IMR-90 (cell line): ENCODE measurements around the gene GMFB. TPM values are rescaled to one million over a fixed set of nuclear protein-coding genes. Genes with fewer than 3 reads are reported as not detected.

Source experiments
- ATAC-seq: fragments of 200-7000 bp; cut with Tn5 transposase; 2 replicates; pipeline ENCODE4 v1.9.1; 2020; ENCODE audit warnings: low read depth, mild to moderate bottlenecking, moderate library complexity
- BruUV-seq: library from RNA; stranded (reverse); fragments of 400-500 nt; replicated peaks from 2 replicates; lab custom pipeline; 2021; lab: Mats Ljungman, UMichigan
- CTCF ChIA-PET: fragments of 300-600 bp; formaldehyde crosslinking; extraction: SDS; loops from one replicate; lab custom pipeline; 2021; ENCODE audit warnings: antibody characterized with exemption; lab: Yijun Ruan, JAX
- POLR2A ChIA-PET: fragments of 300-600 bp; sonication (Branson Sonifier 250); formaldehyde crosslinking; loops from one replicate; lab custom pipeline; 2022; ENCODE audit warnings: antibody characterized with exemption; ENCODE audit not compliant: unreplicated experiment; lab: Charles Lee
- DNase-seq: peaks from one replicate; pipeline ENCODE4 v3.0.0; 2013
- H2AFZ ChIP-seq: replicated peaks from 2 replicates; pipeline ENCODE3; 2013; ENCODE audit warnings: low read length, mild to moderate bottlenecking; ENCODE audit not compliant: poor library complexity
- H2AK5ac ChIP-seq: 2 replicates; pipeline ENCODE4 v1.6.1; 2013; ENCODE audit warnings: low read depth, low read length, inconsistent platforms
- H2AK9ac ChIP-seq: replicated peaks from 2 replicates; pipeline ENCODE3; 2013; ENCODE audit warnings: mild to moderate bottlenecking, low read depth, low read length, moderate library complexity; ENCODE audit not compliant: poor library complexity
- H2BK120ac ChIP-seq: 2 replicates; pipeline ENCODE4 v1.6.1; 2013; ENCODE audit warnings: low read depth, low read length, inconsistent platforms
- H2BK15ac ChIP-seq: 3 replicates; pipeline ENCODE4 v1.6.1; 2013; ENCODE audit warnings: low read depth, low read length, inconsistent platforms
- H2BK20ac ChIP-seq: 2 replicates; pipeline ENCODE4 v1.6.1; 2013; ENCODE audit warnings: low read depth, mild to moderate bottlenecking, inconsistent platforms, low read length, moderate library complexity
- H2BK5ac ChIP-seq: 2 replicates; pipeline ENCODE4 v1.6.1; 2013; ENCODE audit warnings: mild to moderate bottlenecking, low read depth, low read length, inconsistent platforms; ENCODE audit not compliant: poor library complexity, severe bottlenecking
- H3K14ac ChIP-seq: replicated peaks from 2 replicates; pipeline ENCODE4 v1.6.1; 2013; ENCODE audit warnings: low read depth, low read length, inconsistent platforms
- H3K18ac ChIP-seq: 2 replicates; pipeline ENCODE4 v1.6.1; 2013; ENCODE audit warnings: low read depth, low read length, control low read depth
- H3K23ac ChIP-seq: 2 replicates; pipeline ENCODE4 v1.6.1; 2013; ENCODE audit warnings: low read depth, low read length, inconsistent platforms
- H3K27ac ChIP-seq: 2 replicates; pipeline ENCODE4 v1.5.1; 2013; ENCODE audit warnings: mild to moderate bottlenecking, control low read depth, low read length; ENCODE audit not compliant: insufficient read depth
- H3K27me3 ChIP-seq: 2 replicates; pipeline ENCODE4 v1.6.1; 2013; ENCODE audit warnings: low read length; ENCODE audit not compliant: control insufficient read depth, insufficient read depth
- H3K36me3 ChIP-seq: 2 replicates; pipeline ENCODE4 v1.6.1; 2013; ENCODE audit warnings: low read length, mixed read lengths; ENCODE audit not compliant: control insufficient read depth, insufficient read depth
- H3K4ac ChIP-seq: 2 replicates; pipeline ENCODE4 v1.6.1; 2013; ENCODE audit warnings: low read depth, low read length, inconsistent platforms
- H3K4me1 ChIP-seq: 2 replicates; pipeline ENCODE4 v1.6.1; 2013; ENCODE audit warnings: low read length, mixed read lengths; ENCODE audit not compliant: control insufficient read depth, insufficient read depth
- H3K4me2 ChIP-seq: 2 replicates; pipeline ENCODE4 v1.6.1; 2013; ENCODE audit warnings: low read depth, mild to moderate bottlenecking, control low read depth, low read length, moderate library complexity
- H3K4me3 ChIP-seq: 2 replicates; pipeline ENCODE4 v1.5.1; 2013; ENCODE audit warnings: low read depth, mild to moderate bottlenecking, control low read depth, low read length, moderate library complexity; ENCODE audit not compliant: insufficient read depth
- H3K56ac ChIP-seq: 2 replicates; pipeline ENCODE4 v1.6.1; 2013; ENCODE audit warnings: low read length, inconsistent platforms; ENCODE audit not compliant: insufficient read depth; ENCODE audit errors: extremely low read depth
- H3K79me1 ChIP-seq, 2 experiments: 2 replicates each; pipeline ENCODE4 v1.6.1; 2013; ENCODE audit warnings: low read length in 2 of 2, inconsistent platforms in 1 of 2, low read depth in 1 of 2
- H3K9ac ChIP-seq: 2 replicates; pipeline ENCODE4 v1.6.1; 2013; ENCODE audit warnings: low read depth, low read length, control low read depth
- H3K9me1 ChIP-seq: 2 replicates; pipeline ENCODE4 v1.6.1; 2013; ENCODE audit warnings: low read length, inconsistent platforms; ENCODE audit not compliant: insufficient read depth
- H3K9me3 ChIP-seq: 2 replicates; pipeline ENCODE4 v1.6.1; 2013; ENCODE audit warnings: low read length; ENCODE audit not compliant: control insufficient read depth, insufficient read depth
- H4K20me1 ChIP-seq: 2 replicates; pipeline ENCODE4 v1.6.1; 2013; ENCODE audit warnings: low read length, inconsistent platforms; ENCODE audit not compliant: insufficient read depth
- H4K5ac ChIP-seq: 2 replicates; pipeline ENCODE4 v1.6.1; 2013; ENCODE audit warnings: mild to moderate bottlenecking, low read depth, low read length, control low read depth
- H4K8ac ChIP-seq, 2 experiments: 2 replicates each; pipeline ENCODE4 v1.6.1; 2013; ENCODE audit warnings: low read depth in 2 of 2, low read length in 2 of 2, control low read depth in 1 of 2, inconsistent platforms in 1 of 2
- H4K91ac ChIP-seq: 2 replicates; pipeline ENCODE4 v1.6.1; 2013; ENCODE audit warnings: low read depth, low read length, inconsistent platforms; ENCODE audit not compliant: insufficient read depth
- CEBPB ChIP-seq: IDR thresholded peaks from 2 replicates; pipeline ENCODE4 v1.6.1; 2012; ENCODE audit warnings: low read depth, low read length, improper control_type of control experiment
- FOS ChIP-seq: fragments of 150-350 bp; IDR thresholded peaks from 2 replicates; pipeline ENCODE4 v1.6.1; 2016; ENCODE audit warnings: low read depth, low read length
- MAZ ChIP-seq: IDR thresholded peaks from 2 replicates; pipeline ENCODE4 v1.6.1; 2012; ENCODE audit warnings: low read depth, mild to moderate bottlenecking, low read length, improper control_type of control experiment, moderate library complexity, borderline replicate concordance
- WGBS, 2 experiments: methylation state at CpG; one replicate each; pipeline versions ENCODE4 v1.1.5 to v1.1.7; 2013; ENCODE audit warnings: missing lambda C conversion rate in 2 of 2; ENCODE audit not compliant: insufficient read length in 1 of 2; ENCODE audit errors: extremely low coverage in 2 of 2; 5-methylcytosine and 5-hydroxymethylcytosine counted together
- dilution Hi-C: fragments of 300-500 bp; cut with HindIII; formaldehyde crosslinking; loops from one replicate; pipeline ENCODE4 v1.14.3; 2018; ENCODE audit warnings: low sequenced_read_pairs; ENCODE audit not compliant: unreplicated experiment
- in situ Hi-C: fragments of 300-500 bp; cut with MboI; formaldehyde crosslinking; loops from 3 replicates; pipeline ENCODE4 v1.14.3; 2019; ENCODE audit warnings: low sequenced_read_pairs, inconsistent platforms, mixed read lengths
- intact Hi-C: fragments of 100-400 bp; cut with micrococcal nuclease; formaldehyde crosslinking; loops from 2 replicates; pipeline ENCODE4 v1.10.0; 2022
- polyA plus RNA-seq, 3 experiments: library from polyadenylated mRNA; depleted of rRNA; stranded (reverse); fragments of >200 nt; gene quantifications; 2 replicates each; pipeline ENCODE4 v1.2.3, GENCODE V29; 2012; ENCODE audit warnings: low replicate concordance in 1 of 3
- total RNA-seq: library from RNA; depleted of rRNA; stranded (reverse); fragments of >200 nt; gene quantifications from 2 replicates; pipeline ENCODE4 v1.2.3, GENCODE V29; 2012
- TF ChIP-seq, protein P1 (sequence below): fragments of 150-350 bp; IDR thresholded peaks from 2 replicates; pipeline ENCODE4 v1.6.1; 2017; ENCODE audit warnings: mild to moderate bottlenecking, antibody characterized with exemption, low read length, low read depth

The GMFB gene
- total and polyA plus RNA-seq, 2 of the 4 experiments (the other 2 are of a cell fraction), result 22.4 to 59.1 TPM

- TF ChIP-seq, protein P1, sequence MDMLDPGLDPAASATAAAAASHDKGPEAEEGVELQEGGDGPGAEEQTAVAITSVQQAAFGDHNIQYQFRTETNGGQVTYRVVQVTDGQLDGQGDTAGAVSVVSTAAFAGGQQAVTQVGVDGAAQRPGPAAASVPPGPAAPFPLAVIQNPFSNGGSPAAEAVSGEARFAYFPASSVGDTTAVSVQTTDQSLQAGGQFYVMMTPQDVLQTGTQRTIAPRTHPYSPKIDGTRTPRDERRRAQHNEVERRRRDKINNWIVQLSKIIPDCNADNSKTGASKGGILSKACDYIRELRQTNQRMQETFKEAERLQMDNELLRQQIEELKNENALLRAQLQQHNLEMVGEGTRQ, result peak; percentile 97
- peak; percentile 90; the same call in 1 of the 2 replicates for TF ChIP-seq MAZ
- no peak for TF ChIP-seq CEBPB
Measured at GRCh38 chr14:54488646-54489317, at the start of gene GMFB (continued).

- Histone ChIP-seq H3K56ac (no peak overlapping the region), H4K20me1 (no peaks in the 10 kb centered on the region), H3K4me3 (no peak overlapping the region), H3K4me1 (no peaks in the 10 kb centered on the region), H3K4me2 (no peak overlapping the region), H3K9me1 (peaks cover 2% of the 10 kb centered on the region; the same call in 1 of the 2 replicates), H4K5ac (no peak overlapping the region), H3K4ac (no peak overlapping the region), H3K18ac (no peak overlapping the region), H2BK15ac (no peak overlapping the region), H3K27me3 (no peaks in the 10 kb centered on the region), H2BK20ac (no peak overlapping the region), H2BK5ac (no peak overlapping the region), H2BK120ac (no peak overlapping the region), H3K27ac (no peak overlapping the region), H2AK5ac (no peak overlapping the region), H3K36me3 (peaks cover 11% of the 10 kb centered on the region), H2AFZ (no peak overlapping the region), H3K9me3 (no peaks in the 10 kb centered on the region), H2AK9ac (no peak overlapping the region), H3K23ac (no peak overlapping the region), H3K79me1 (no peaks in the 10 kb centered on the region; a peak in 1 of 4 replicates), H3K9ac (no peak overlapping the region), H4K8ac (no peak overlapping the region), H3K14ac (no peak overlapping the region), H4K91ac (no peak overlapping the region)
- no CpG with 5 or more reads among the region's 3 CpGs for WGBS, 2 experiments
- CTCF ChIA-PET, result no interaction called here
- intact Hi-C loops (no loop called here), dilution Hi-C loops (no loop called here), in situ Hi-C loops (no loop called here)
- DNase-seq, result no peak
- POLR2A ChIA-PET, result no interaction called here
- no TSS peak for BruUV-seq
- no peak for TF ChIP-seq FOS
- ATAC-seq, result no peak
Measured at GRCh38 chr14:54538055-54538454, 49.3 kb upstream of the GMFB start.
